Pancreas (tissue), 10 donors: ENCODE data around the gene ADAM15. TPM values are rescaled to one million over a fixed set of nuclear protein-coding genes. Genes with fewer than 3 reads are reported as not detected.
A peak's percentile ranks its signal among the peaks of the same experiment; 100 is the strongest.

ENCODE experiments used
- ATAC-seq, 4 donors: fragments of 200-7000 bp; cut with Tn5 transposase; one replicate each; pipeline versions ENCODE4 v1.8.0 to v1.9.1; 2020; ENCODE audit warnings: mild to moderate bottlenecking in 4 of 4, moderate library complexity in 4 of 4
- DNase-seq, 6 donors: peaks; one replicate each; pipeline ENCODE4 v3.0.0-alpha.2; 2020
- FAIRE-seq: peaks from 2 replicates; lab custom pipeline; 2012; peaks lifted over from hg19 to GRCh38; lab: Jason Lieb, UNC
- H3K27ac ChIP-seq, 4 donors: fragments of 200-600 bp; sonication (generic); 1 replicate in 3 of 4; 2 replicates in 1 of 4; pipeline versions ENCODE4 v1.5.0 to v1.8.0; 2020
- H3K27me3 ChIP-seq, 4 donors: fragments of 200-600 bp; one replicate each; pipeline ENCODE4 v1.8.0; 2021
- H3K36me3 ChIP-seq, 3 donors: fragments of 200-600 bp; sonication (generic) in 1 of 3; one replicate each; pipeline versions ENCODE4 v1.5.0 to v1.8.0; 2020 to 2021
- H3K4me1 ChIP-seq, 3 donors: fragments of 200-600 bp; one replicate each; pipeline ENCODE4 v1.8.0; 2021
- H3K4me3 ChIP-seq, 4 donors: fragments of 200-600 bp; sonication (generic) in 2 of 4; one replicate each; pipeline versions ENCODE4 v1.5.0 to v1.8.0; 2020 to 2021
- H3K9me3 ChIP-seq, 4 donors: fragments of 200-600 bp; one replicate each; pipeline ENCODE4 v1.8.0; 2021
- WGBS, 2 donors: extraction: QIAGEN DNeasy Blood & Tissue Kit; methylation state at CpG; one replicate each; pipeline ENCODE4 v1.1.7; 2013; 5-methylcytosine and 5-hydroxymethylcytosine counted together
- intact Hi-C, 3 donors: fragments of 100-400 bp; cut with DNase I; formaldehyde crosslinking; loops; one replicate each; pipeline versions ENCODE4 v1.11.1 to v1.14.2; 2022
- polyA plus RNA-seq, 2 donors: library from polyadenylated mRNA; stranded (reverse); fragments of 200-250 nt; gene quantifications; one replicate each; pipeline ENCODE4 v1.2.3, GENCODE V29; 2013
- total RNA-seq, 6 donors: library from RNA; stranded (reverse); fragmentation: NEBNext Ultra II Directional in 4 of 6; extraction: Animal tissue kit (Norgen Biotek cat#: 25700) in 4 of 6; gene quantifications; one replicate each; pipeline versions ENCODE4 v1.2.1 to v1.2.4, GENCODE V29; 2021 to 2023
- TF ChIP-seq, protein P1 (sequence below), 4 donors: fragments of 200-600 bp; sonication (generic) in 3 of 4; IDR thresholded peaks; one replicate each; pipeline versions ENCODE4 v1.5.0 to v1.8.0; 2021; ENCODE audit warnings: antibody characterized with exemption in 4 of 4
- donor health status: healthy with polysubstance abuse.
- donor health status: DM: no; HTN: no; CAD: no; lungs with moderate emphysema.
- donor health status: DM: no; HTN: no; CAD: no.
- donor health status: control.
- donor health status: control.
- donor health status: Bipolar disorder and iron deficiency.
- donor health status: DM: yes; HTN: yes; CAD: no.
- donor health status: DM: no; HTN: no; CAD: no.
- donor health status: DM: no; HTN: no; CAD: no.
- donor health status: DM: yes; HTN: yes; CAD: no.

ADAM15 gene
- total and polyA plus RNA-seq, 8 donors = 23.7 to 125 (median 35.2) TPM

DNA sequence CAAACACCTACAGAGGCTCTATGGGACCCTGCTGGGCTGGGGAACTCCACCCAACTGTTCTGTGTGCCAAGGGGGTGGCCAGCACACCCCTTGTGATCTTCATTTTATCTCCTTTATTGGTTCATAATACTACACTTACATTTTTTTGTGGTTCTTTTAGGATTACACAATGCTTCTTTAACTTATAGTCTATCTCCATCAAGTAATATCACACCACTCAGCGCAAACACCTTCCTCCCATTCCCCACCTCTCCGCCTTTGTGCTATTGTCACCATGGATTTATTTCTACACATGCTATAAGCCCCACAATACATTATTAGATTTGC lies 43.5 kb downstream of the ADAM15 start:
- H3K4me3 ChIP-seq = no peak overlapping the region
- H3K27me3 ChIP-seq = no peaks in the 10 kb centered on the region
- no peak for DNase-seq
- H3K27ac ChIP-seq = no peak overlapping the region
- TF ChIP-seq, protein P1, sequence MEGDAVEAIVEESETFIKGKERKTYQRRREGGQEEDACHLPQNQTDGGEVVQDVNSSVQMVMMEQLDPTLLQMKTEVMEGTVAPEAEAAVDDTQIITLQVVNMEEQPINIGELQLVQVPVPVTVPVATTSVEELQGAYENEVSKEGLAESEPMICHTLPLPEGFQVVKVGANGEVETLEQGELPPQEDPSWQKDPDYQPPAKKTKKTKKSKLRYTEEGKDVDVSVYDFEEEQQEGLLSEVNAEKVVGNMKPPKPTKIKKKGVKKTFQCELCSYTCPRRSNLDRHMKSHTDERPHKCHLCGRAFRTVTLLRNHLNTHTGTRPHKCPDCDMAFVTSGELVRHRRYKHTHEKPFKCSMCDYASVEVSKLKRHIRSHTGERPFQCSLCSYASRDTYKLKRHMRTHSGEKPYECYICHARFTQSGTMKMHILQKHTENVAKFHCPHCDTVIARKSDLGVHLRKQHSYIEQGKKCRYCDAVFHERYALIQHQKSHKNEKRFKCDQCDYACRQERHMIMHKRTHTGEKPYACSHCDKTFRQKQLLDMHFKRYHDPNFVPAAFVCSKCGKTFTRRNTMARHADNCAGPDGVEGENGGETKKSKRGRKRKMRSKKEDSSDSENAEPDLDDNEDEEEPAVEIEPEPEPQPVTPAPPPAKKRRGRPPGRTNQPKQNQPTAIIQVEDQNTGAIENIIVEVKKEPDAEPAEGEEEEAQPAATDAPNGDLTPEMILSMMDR (IDR thresholded peaks at IDR 0.05) = no peak
- 62 to 70% methylated on average over 2 of the region's 2 CpGs for WGBS, 2 donors
- ATAC-seq = no peak
- no peak for FAIRE-seq
- no peaks in the 10 kb centered on the region for H3K9me3 ChIP-seq
- intact Hi-C loops = loop anchor here in 1 of 3 donors (5.0 kb wide), 1 partner anchor 73 kb away; no protein-coding TSS in a partner anchor
- no peaks in the 10 kb centered on the region for H3K36me3 ChIP-seq
- H3K4me1 ChIP-seq = peaks cover 0 to 4% (median 0%) of the 10 kb centered on the region in 3 donors

DNA sequence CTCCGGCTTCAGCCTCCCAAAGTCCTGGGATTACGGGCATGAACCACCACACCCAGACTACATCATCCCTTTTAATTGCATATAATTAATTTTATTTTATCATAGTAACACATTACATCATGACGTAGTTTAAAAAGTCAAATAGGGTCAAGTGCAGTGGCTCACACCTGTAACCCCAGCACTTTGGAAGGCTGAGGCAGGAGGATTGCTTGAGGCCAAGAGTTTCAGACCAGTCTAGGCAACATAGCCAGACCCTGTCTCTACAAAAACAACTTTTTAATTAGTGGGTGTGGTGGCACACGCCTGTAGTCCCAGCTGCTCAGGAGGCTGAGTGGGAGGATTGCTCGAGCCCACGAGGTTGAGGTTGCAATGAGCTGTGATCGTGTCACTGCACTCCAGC lies 48.2 kb downstream of the ADAM15 start:
- ATAC-seq = no peak
- no peaks in the 10 kb centered on the region for H3K4me1 ChIP-seq
- no peak for FAIRE-seq
- no peaks in the 10 kb centered on the region for H3K36me3 ChIP-seq
- H3K27me3 ChIP-seq = no peaks in the 10 kb centered on the region
- no peak for DNase-seq
- WGBS, 2 donors = 81 to 84% methylated on average over 7 of the region's 7 CpGs
- no peaks in the 10 kb centered on the region for H3K9me3 ChIP-seq
- TF ChIP-seq, protein P1 (IDR thresholded peaks at IDR 0.05) = no peak
- intact Hi-C loops = no loop called here
- H3K27ac ChIP-seq = no peak overlapping the region
- no peak overlapping the region for H3K4me3 ChIP-seq

DNA sequence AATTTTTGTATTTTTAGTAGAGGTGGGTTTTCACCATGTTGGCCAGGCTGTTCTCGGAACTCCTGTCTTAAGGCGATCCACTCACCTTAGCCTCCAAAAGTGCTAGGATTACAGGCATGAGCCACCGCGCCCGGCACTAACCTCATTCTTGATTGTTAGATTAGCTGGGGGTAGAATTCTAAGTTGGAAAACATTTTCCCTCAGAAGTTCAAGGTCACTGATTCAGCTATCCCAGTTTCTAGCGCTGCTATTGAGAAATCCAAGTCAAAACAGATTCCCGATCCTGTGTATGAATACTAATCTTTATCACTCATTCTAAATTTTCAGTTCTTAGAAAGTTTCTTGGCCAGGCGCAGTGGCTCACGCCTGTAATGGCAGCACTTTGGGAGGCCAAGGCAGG lies 52.2 kb downstream of the ADAM15 start:
- DNase-seq (no peak), ATAC-seq (no peak), FAIRE-seq (no peak)
- H3K4me1 ChIP-seq = peaks cover 0 to 5% (median 0%) of the 10 kb centered on the region in 3 donors
- 61 to 68% methylated on average over 9 of the region's 9 CpGs for WGBS, 2 donors
- no peak overlapping the region for H3K4me3 ChIP-seq
- H3K27me3 ChIP-seq = no peaks in the 10 kb centered on the region
- TF ChIP-seq, protein P1 (IDR thresholded peaks at IDR 0.05) = no peak
- no peaks in the 10 kb centered on the region for H3K36me3 ChIP-seq
- no peak overlapping the region for H3K27ac ChIP-seq
- intact Hi-C loops = loop anchor here in 1 of 3 donors (10.0 kb wide), 1 partner anchor 61 kb away; no protein-coding TSS in a partner anchor
- H3K9me3 ChIP-seq = no peaks in the 10 kb centered on the region

DNA sequence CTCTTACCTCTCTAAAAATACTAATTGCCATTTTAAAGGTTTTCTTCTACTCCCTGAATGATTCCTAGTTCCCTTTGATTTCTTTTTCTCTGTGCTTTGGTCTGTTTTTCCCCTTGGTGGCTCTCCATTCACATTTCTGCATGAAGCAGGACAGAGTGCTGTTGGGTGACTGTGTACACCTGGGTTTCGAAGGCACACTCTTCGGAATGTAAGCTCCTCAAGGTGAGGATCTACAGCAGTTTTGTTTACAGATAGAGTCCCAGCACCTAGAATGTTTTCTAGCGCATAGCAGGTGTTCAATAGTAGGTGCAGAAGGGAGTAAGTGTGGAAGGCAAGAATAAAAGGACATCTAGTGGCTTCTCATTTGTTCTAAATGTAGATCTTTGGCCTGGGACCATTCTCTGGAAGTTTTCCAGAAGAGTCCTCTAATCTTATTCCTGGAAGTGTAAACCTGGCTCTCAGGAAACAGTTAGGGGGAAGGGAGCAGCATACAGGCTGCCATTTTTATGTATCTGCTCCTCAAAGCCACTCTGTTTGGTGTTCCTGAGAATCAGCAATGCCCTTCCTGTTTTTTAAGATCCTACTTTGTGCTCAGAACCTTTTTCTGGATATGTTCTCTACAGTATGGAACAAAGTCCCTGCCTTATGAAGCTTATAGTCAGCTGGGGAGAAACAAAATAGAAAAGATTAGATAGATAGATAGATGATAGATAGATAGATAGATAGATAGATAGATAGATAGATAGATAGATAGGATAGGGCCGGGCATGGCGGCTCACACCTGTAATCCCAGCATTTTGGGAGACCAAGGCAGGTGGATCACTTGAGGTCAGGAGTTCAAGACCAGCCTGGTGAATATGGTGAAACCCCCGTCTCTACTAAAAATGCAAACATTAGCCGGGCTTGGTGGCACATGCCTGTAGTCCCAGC lies 53.8 kb downstream of the ADAM15 start:
- Histone ChIP-seq H3K4me1 (peaks cover 0 to 5% (median 0%) of the 10 kb centered on the region in 3 donors), H3K27me3 (no peaks in the 10 kb centered on the region), H3K4me3 (no peak overlapping the region), H3K27ac (no peak overlapping the region), H3K36me3 (no peaks in the 10 kb centered on the region), H3K9me3 (no peaks in the 10 kb centered on the region)
- FAIRE-seq (no peak), DNase-seq (no peak), ATAC-seq (peak in 3 of 4 donors; percentile 65 to 86 (median 65))
- 72 to 79% methylated on average over 7 of the region's 7 CpGs for WGBS, 2 donors
- intact Hi-C loops = loop anchor here in 1 of 3 donors (10.0 kb wide), 1 partner anchor 60 kb away; no protein-coding TSS in a partner anchor
- TF ChIP-seq, protein P1 (IDR thresholded peaks at IDR 0.05) = no peak
